H9 (cell line): ENCODE measurements around the gene TEX48. TPM values are rescaled to one million over a fixed set of nuclear protein-coding genes. Genes with fewer than 3 reads are reported as not detected.

Experiments used
- DNase-seq: peaks from one replicate; pipeline ENCODE4 v3.0.0-alpha.2; 2017
- H2AFZ ChIP-seq: one replicate; pipeline ENCODE4 v1.6.1; 2013; ENCODE audit warnings: mild to moderate bottlenecking, low read length, control low read depth, moderate library complexity
- H2AK5ac ChIP-seq: 2 replicates; pipeline ENCODE4 v1.6.1; 2013; ENCODE audit warnings: low read length, control low read depth, mixed read lengths; ENCODE audit not compliant: insufficient read length
- H2BK120ac ChIP-seq: one replicate; pipeline ENCODE4 v1.6.1; 2013; ENCODE audit warnings: low read depth, mild to moderate bottlenecking, low read length, control low read depth, inconsistent platforms; ENCODE audit not compliant: poor library complexity, severe bottlenecking
- H2BK12ac ChIP-seq: 2 replicates; pipeline ENCODE4 v1.6.1; 2013; ENCODE audit warnings: low read length, control low read depth, mixed read lengths, low read depth; ENCODE audit not compliant: insufficient read length
- H2BK15ac ChIP-seq: 2 replicates; pipeline ENCODE4 v1.6.1; 2013; ENCODE audit warnings: low read depth, low read length, control low read depth
- H2BK20ac ChIP-seq: one replicate; pipeline ENCODE4 v1.6.1; 2013; ENCODE audit warnings: low read depth, mild to moderate bottlenecking, low read length, control low read depth, inconsistent platforms; ENCODE audit not compliant: poor library complexity, severe bottlenecking
- H2BK5ac ChIP-seq: 2 replicates; pipeline ENCODE4 v1.6.1; 2013; ENCODE audit warnings: low read length, control low read depth, mixed read lengths; ENCODE audit not compliant: insufficient read length
- H3K14ac ChIP-seq: 2 replicates; pipeline ENCODE4 v1.6.1; 2013; ENCODE audit warnings: low read length, control low read depth; ENCODE audit not compliant: insufficient read depth
- H3K18ac ChIP-seq: 2 replicates; pipeline ENCODE4 v1.6.1; 2013; ENCODE audit warnings: low read depth, mild to moderate bottlenecking, mixed read lengths, low read length, control low read depth; ENCODE audit not compliant: insufficient read length
- H3K23ac ChIP-seq: 2 replicates; pipeline ENCODE4 v1.6.1; 2013; ENCODE audit warnings: low read length, control low read depth, mixed read lengths, low read depth; ENCODE audit not compliant: insufficient read length
- H3K23me2 ChIP-seq: 2 replicates; pipeline ENCODE4 v1.6.1; 2013; ENCODE audit warnings: low read depth, mild to moderate bottlenecking, mixed read lengths, low read length, control low read depth; ENCODE audit not compliant: insufficient read length, poor library complexity, severe bottlenecking
- H3K27ac ChIP-seq: 2 replicates; pipeline ENCODE4 v1.5.1; 2013; ENCODE audit warnings: low read length, control low read depth, mixed read lengths, low read depth; ENCODE audit not compliant: insufficient read length
- H3K27me3 ChIP-seq: 2 replicates; pipeline ENCODE4 v1.6.1; 2013; ENCODE audit warnings: low read length, control low read depth, inconsistent platforms; ENCODE audit not compliant: insufficient read depth
- H3K4ac ChIP-seq: 2 replicates; pipeline ENCODE4 v1.6.1; 2013; ENCODE audit warnings: low read depth, mild to moderate bottlenecking, control low read depth, inconsistent platforms, low read length, moderate library complexity
- H3K4me1 ChIP-seq: 2 replicates; pipeline ENCODE4 v1.6.1; 2013; ENCODE audit warnings: low read length, control low read depth, inconsistent platforms; ENCODE audit not compliant: insufficient read depth
- H3K4me2 ChIP-seq: 2 replicates; pipeline ENCODE4 v1.6.1; 2013; ENCODE audit warnings: low read length, control low read depth, mixed read lengths; ENCODE audit not compliant: insufficient read length, insufficient read depth
- H3K56ac ChIP-seq: 2 replicates; pipeline ENCODE4 v1.6.1; 2013; ENCODE audit warnings: low read depth, mild to moderate bottlenecking, mixed read lengths, low read length, control low read depth; ENCODE audit not compliant: insufficient read length
- H3K79me1 ChIP-seq: 2 replicates; pipeline ENCODE4 v1.6.1; 2013; ENCODE audit warnings: low read depth, mild to moderate bottlenecking, moderate library complexity, low read length, control low read depth, inconsistent platforms; ENCODE audit not compliant: insufficient read depth, poor library complexity, severe bottlenecking
- H3K79me2 ChIP-seq: 2 replicates; pipeline ENCODE4 v1.6.1; 2013; ENCODE audit warnings: low read length, control low read depth, inconsistent platforms; ENCODE audit not compliant: insufficient read depth
- H3K9ac ChIP-seq: 2 replicates; pipeline ENCODE4 v1.6.1; 2013; ENCODE audit warnings: low read length, control low read depth, mixed read lengths; ENCODE audit not compliant: insufficient read length; ENCODE audit errors: extremely low read depth
- H3K9me3 ChIP-seq: one replicate; pipeline ENCODE4 v1.6.1; 2013; ENCODE audit warnings: low read depth, low read length, inconsistent platforms; ENCODE audit not compliant: control insufficient read depth
- H3T11ph ChIP-seq: one replicate; pipeline ENCODE4 v1.6.1; 2013; ENCODE audit warnings: mild to moderate bottlenecking, low read length, control low read depth, inconsistent platforms
- H4K20me1 ChIP-seq: one replicate; pipeline ENCODE4 v1.6.1; 2013; ENCODE audit not compliant: control insufficient read depth, insufficient read length, insufficient read depth
- H4K5ac ChIP-seq: 2 replicates; pipeline ENCODE4 v1.6.1; 2013; ENCODE audit warnings: low read depth, mild to moderate bottlenecking, mixed read lengths, low read length, control low read depth; ENCODE audit not compliant: insufficient read length
- H4K8ac ChIP-seq: replicated peaks from 2 replicates; pipeline ENCODE4 v1.6.1; 2013; ENCODE audit warnings: low read length, control low read depth, mixed read lengths, low read depth; ENCODE audit not compliant: insufficient read length
- H4K91ac ChIP-seq: 2 replicates; pipeline ENCODE4 v1.6.1; 2013; ENCODE audit warnings: low read depth, mild to moderate bottlenecking, moderate library complexity, mixed read lengths, low read length, control low read depth; ENCODE audit not compliant: insufficient read length
- H3K27ac Mint-ChIP-seq, 3 experiments: 2 replicates in 2 of 3; 3 replicates in 1 of 3; pipeline ENCODE4 v1.8.0; 2020 to 2021; ENCODE audit warnings: mixed read lengths in 3 of 3, mild to moderate bottlenecking in 1 of 3, moderate library complexity in 1 of 3
- H3K27me3 Mint-ChIP-seq: 2 replicates; pipeline ENCODE4 v1.8.0; 2021; ENCODE audit warnings: low read depth, mild to moderate bottlenecking, moderate library complexity, mixed read lengths
- H3K36me3 Mint-ChIP-seq, 3 experiments: 2 replicates in 2 of 3; 3 replicates in 1 of 3; pipeline ENCODE4 v1.8.0; 2020 to 2021; ENCODE audit warnings: low read depth in 3 of 3, mixed read lengths in 3 of 3; ENCODE audit not compliant: insufficient read depth in 1 of 3
- H3K4me1 Mint-ChIP-seq, 2 experiments: 2 replicates each; pipeline ENCODE4 v1.8.0; 2020; ENCODE audit warnings: mixed read lengths in 2 of 2
- H3K4me3 Mint-ChIP-seq, 2 experiments: 2 replicates in 1 of 2; 3 replicates in 1 of 2; pipeline ENCODE4 v1.8.0; 2020 to 2021; ENCODE audit warnings: mild to moderate bottlenecking in 2 of 2, mixed read lengths in 2 of 2, moderate library complexity in 1 of 2
- H3K9me3 Mint-ChIP-seq, 2 experiments: 2 replicates in 1 of 2; 3 replicates in 1 of 2; pipeline ENCODE4 v1.8.0; 2020; ENCODE audit warnings: mild to moderate bottlenecking in 2 of 2, mixed read lengths in 2 of 2, moderate library complexity in 1 of 2
- WGBS: extraction: QIAGEN DNeasy Blood & Tissue Kit; methylation state at CpG from one replicate; pipeline ENCODE4 v1.1.7; 2013; ENCODE audit warnings: missing lambda C conversion rate, low lambda C conversion rate, mixed read lengths; ENCODE audit not compliant: insufficient read length; ENCODE audit errors: extremely low coverage; 5-methylcytosine and 5-hydroxymethylcytosine counted together
- total RNA-seq: library from RNA; stranded (reverse); gene quantifications from 2 replicates; pipeline ENCODE4 v1.2.1, GENCODE V29; 2021
- TF ChIP-seq, protein P1 (sequence below): fragments of 200-600 bp; sonication (generic); conservative IDR thresholded peaks from 3 replicates; pipeline ENCODE4 v1.8.0; 2021; ENCODE audit warnings: antibody characterized with exemption, mild to moderate bottlenecking

The TEX48 gene
- total RNA-seq, 1 experiment from 2014 or later, result not detected

DNA sequence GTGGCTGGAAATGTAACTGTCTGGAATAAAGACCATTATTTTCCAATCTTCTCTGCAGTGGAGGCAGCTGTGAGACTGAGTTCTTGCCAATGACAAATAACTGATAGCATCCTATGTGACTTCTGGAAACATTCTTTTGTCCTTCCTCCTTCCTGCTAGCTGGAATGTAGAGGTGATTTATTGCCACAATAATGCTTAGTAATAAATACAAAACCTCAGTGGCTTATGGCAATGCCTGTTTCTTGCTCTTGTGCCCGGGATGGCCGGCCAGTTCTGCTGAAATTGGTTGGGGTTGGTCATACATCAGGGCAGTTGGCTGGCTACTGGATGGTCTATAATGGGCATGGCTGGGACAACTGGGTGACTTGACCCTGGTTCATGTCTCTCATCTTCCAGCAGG, 12.2 kb upstream of the TEX48 start:
- Histone ChIP-seq H3K9me3 (no peaks in the 10 kb centered on the region), H3K27me3 (no peaks in the 10 kb centered on the region; the same call in 1 of the 2 replicates), H4K91ac (no peak overlapping the region), H3K27ac (no peak overlapping the region), H2AFZ (no peak overlapping the region), H2BK12ac (no peak overlapping the region), H3K18ac (no peak overlapping the region), H3K4ac (no peak overlapping the region), H3K23ac (no peak overlapping the region), H3T11ph (no peak overlapping the region), H3K4me1 (no peaks in the 10 kb centered on the region), H2BK120ac (no peak overlapping the region), H2AK5ac (no peak overlapping the region), H3K56ac (no peak overlapping the region), H3K23me2 (no peaks in the 10 kb centered on the region), H4K8ac (no peak overlapping the region), H2BK20ac (no peak overlapping the region), H4K5ac (no peak overlapping the region), H3K79me2 (no peaks in the 10 kb centered on the region), H2BK5ac (no peak overlapping the region), H4K20me1 (no peaks in the 10 kb centered on the region), H2BK15ac (no peak overlapping the region), H3K79me1 (no peaks in the 10 kb centered on the region), H3K4me2 (no peak overlapping the region), H3K14ac (no peak overlapping the region), H3K9ac (no peak overlapping the region)
- Mint-ChIP-seq H3K4me1 (peaks cover 11 to 16% of the 10 kb centered on the region in 2 experiments), H3K9me3 (no peaks in the 10 kb centered on the region), H3K27ac (no peak overlapping the region), H3K4me3 (no peak overlapping the region), H3K27me3 (peaks cover 73% of the 10 kb centered on the region), H3K36me3 (peaks cover 0 to under 1% (median 0%) of the 10 kb centered on the region in 3 experiments; a peak in 1 of 7 replicates)
- no CpG with 5 or more reads among the region's 2 CpGs for WGBS
- TF ChIP-seq, protein P1, sequence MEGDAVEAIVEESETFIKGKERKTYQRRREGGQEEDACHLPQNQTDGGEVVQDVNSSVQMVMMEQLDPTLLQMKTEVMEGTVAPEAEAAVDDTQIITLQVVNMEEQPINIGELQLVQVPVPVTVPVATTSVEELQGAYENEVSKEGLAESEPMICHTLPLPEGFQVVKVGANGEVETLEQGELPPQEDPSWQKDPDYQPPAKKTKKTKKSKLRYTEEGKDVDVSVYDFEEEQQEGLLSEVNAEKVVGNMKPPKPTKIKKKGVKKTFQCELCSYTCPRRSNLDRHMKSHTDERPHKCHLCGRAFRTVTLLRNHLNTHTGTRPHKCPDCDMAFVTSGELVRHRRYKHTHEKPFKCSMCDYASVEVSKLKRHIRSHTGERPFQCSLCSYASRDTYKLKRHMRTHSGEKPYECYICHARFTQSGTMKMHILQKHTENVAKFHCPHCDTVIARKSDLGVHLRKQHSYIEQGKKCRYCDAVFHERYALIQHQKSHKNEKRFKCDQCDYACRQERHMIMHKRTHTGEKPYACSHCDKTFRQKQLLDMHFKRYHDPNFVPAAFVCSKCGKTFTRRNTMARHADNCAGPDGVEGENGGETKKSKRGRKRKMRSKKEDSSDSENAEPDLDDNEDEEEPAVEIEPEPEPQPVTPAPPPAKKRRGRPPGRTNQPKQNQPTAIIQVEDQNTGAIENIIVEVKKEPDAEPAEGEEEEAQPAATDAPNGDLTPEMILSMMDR, result no peak
- no peak for DNase-seq
